MM.1S (cell line): ENCODE measurements around the gene NAT9.

Experiments
- DNase-seq: peaks from one replicate; pipeline ENCODE4 v3.0.0-alpha.2; 2015
- H2AFZ ChIP-seq: fragments of 300-600 bp; sonication (generic); 2 replicates; pipeline ENCODE4 v1.6.0; 2016; ENCODE audit warnings: antibody characterized with exemption, low read length
- H3F3A ChIP-seq: fragments of 300-600 bp; sonication (generic); 2 replicates; pipeline ENCODE4 v1.6.1; 2016; ENCODE audit warnings: mild to moderate bottlenecking, antibody characterized with exemption, low read length, moderate library complexity, mixed read lengths; ENCODE audit not compliant: insufficient read depth
- H3K27ac ChIP-seq: fragments of 300-600 bp; sonication (generic); 2 replicates; pipeline ENCODE4 v1.5.1; 2016; ENCODE audit warnings: mild to moderate bottlenecking, low read length
- H3K27me3 ChIP-seq: fragments of 300-600 bp; sonication (generic); replicated peaks from 2 replicates; pipeline ENCODE4 v1.6.0; 2016; ENCODE audit warnings: low read length; ENCODE audit not compliant: insufficient read depth
- H3K36me3 ChIP-seq: fragments of 300-600 bp; sonication (generic); replicated peaks from 2 replicates; pipeline ENCODE4 v1.6.1; 2016; ENCODE audit warnings: mild to moderate bottlenecking, low read length, mixed read lengths; ENCODE audit not compliant: insufficient read depth
- H3K4me1 ChIP-seq: fragments of 300-600 bp; sonication (generic); 2 replicates; pipeline ENCODE4 v1.6.1; 2016; ENCODE audit warnings: low read length, mixed read lengths
- H3K4me2 ChIP-seq: fragments of 300-600 bp; sonication (generic); 2 replicates; pipeline ENCODE4 v1.6.0; 2016; ENCODE audit warnings: low read depth, low read length
- H3K4me3 ChIP-seq: fragments of 300-600 bp; sonication (generic); 2 replicates; pipeline ENCODE4 v1.5.1; 2016; ENCODE audit warnings: low read length, mixed read lengths
- H3K79me2 ChIP-seq: fragments of 300-600 bp; sonication (generic); 2 replicates; pipeline ENCODE4 v1.6.1; 2016; ENCODE audit warnings: mixed run types, low read length, mixed read lengths
- H3K9ac ChIP-seq: fragments of 300-600 bp; sonication (generic); 2 replicates; pipeline ENCODE4 v1.6.1; 2016; ENCODE audit warnings: low read length, mixed read lengths
- H3K9me2 ChIP-seq: fragments of 300-600 bp; sonication (generic); replicated peaks from 2 replicates; pipeline ENCODE4 v1.6.1; 2016; ENCODE audit warnings: mild to moderate bottlenecking, low read length, mixed read lengths; ENCODE audit not compliant: insufficient read depth
- H3K9me3 ChIP-seq: fragments of 300-600 bp; sonication (generic); replicated peaks from 2 replicates; pipeline ENCODE4 v1.6.1; 2016; ENCODE audit warnings: mild to moderate bottlenecking, low read length, mixed read lengths; ENCODE audit not compliant: insufficient read depth
- H4K20me1 ChIP-seq: fragments of 300-600 bp; sonication (generic); 2 replicates; pipeline ENCODE4 v1.6.1; 2016; ENCODE audit warnings: mild to moderate bottlenecking, low read length, moderate library complexity, mixed read lengths; ENCODE audit not compliant: insufficient read depth
- EZH2 ChIP-seq: fragments of 300-600 bp; sonication (generic); optimal IDR thresholded peaks from 2 replicates; pipeline ENCODE3; 2017; ENCODE audit warnings: low read depth, mild to moderate bottlenecking, antibody characterized with exemption, low read length, mixed read lengths
- EZH2phosphoT487 ChIP-seq: fragments of 300-600 bp; sonication (generic); IDR thresholded peaks from 2 replicates; pipeline ENCODE4 v1.6.1; 2018; ENCODE audit warnings: antibody characterized with exemption, low read length
- TF ChIP-seq, protein P1 (sequence below): fragments of 300-600 bp; sonication (generic); IDR thresholded peaks from 2 replicates; pipeline ENCODE4 v1.5.1; 2016; ENCODE audit warnings: antibody characterized with exemption, low read length, mixed read lengths

NAT9 gene

DNA sequence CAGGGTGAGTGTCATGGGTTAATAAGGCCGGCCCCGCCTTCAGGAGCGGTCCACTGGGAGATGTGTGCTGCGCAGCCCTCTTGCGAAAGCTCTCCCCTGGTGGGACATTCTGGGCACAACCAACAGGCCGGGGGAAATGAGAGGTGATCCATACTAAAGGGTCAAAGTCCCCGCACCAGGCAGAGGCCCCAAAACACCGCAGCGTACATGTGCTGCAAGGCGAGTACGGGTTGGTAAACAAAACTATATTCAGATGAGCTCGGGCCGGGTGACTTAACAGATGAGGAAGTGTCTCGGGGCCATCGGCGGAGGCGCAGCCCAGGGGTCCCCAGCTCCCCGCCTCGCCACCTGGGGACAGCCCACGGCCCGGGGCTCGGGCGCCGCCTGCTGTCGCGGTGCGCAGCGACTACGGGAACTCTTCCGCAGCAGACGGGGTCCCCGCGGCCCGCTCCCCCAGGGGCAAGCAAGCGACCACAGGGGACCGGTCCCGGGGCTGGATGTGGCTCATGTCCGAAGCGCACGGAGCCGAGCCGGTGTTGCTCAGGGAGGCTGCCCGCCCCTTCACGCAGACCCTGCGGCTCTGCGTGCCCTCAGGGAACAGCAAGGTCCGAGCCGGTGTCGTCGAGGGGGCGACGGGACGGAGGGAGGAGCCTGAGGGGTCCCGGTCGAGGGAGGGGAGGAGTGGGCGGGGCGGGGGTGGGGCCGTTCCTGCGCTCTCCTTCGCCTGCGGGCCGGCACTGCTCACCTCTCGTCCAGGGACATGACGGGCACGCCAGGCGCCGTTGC, 39.4 kb downstream of the NAT9 start, which contains the start of gene RAB37:
Gene RAB37, plus strand, starts transcription at position 744 of the 786 bp plus-strand sequence. Its CDS starts 17 bp downstream, at position 761.
- DNase-seq = no peak
- Histone ChIP-seq H3K4me1 (peaks cover 34% of the 10 kb centered on the region), H3K4me3 (peak within 1 kb of the TSS; percentile 55), H3K9me3 (no peaks in the 10 kb centered on the region), H3K79me2 (peaks cover 6% of the 10 kb centered on the region; the same call in 1 of the 2 replicates), H3K4me2 (peak within 1 kb of the TSS; percentile 87), H3K27ac (peak within 1 kb of the TSS; percentile 40; the same call in 1 of the 2 replicates), H3K9ac (peak within 1 kb of the TSS; percentile 43), H2AFZ (peak within 1 kb of the TSS; percentile 79), H3K36me3 (no peaks in the 10 kb centered on the region), H3F3A (peaks cover 15% of the 10 kb centered on the region), H3K9me2 (no peaks in the 10 kb centered on the region), H3K27me3 (no peaks in the 10 kb centered on the region; the same call in 1 of the 2 replicates), H4K20me1 (no peaks in the 10 kb centered on the region)
- TF ChIP-seq EZH2 = no peak
- TF ChIP-seq, protein P1, sequence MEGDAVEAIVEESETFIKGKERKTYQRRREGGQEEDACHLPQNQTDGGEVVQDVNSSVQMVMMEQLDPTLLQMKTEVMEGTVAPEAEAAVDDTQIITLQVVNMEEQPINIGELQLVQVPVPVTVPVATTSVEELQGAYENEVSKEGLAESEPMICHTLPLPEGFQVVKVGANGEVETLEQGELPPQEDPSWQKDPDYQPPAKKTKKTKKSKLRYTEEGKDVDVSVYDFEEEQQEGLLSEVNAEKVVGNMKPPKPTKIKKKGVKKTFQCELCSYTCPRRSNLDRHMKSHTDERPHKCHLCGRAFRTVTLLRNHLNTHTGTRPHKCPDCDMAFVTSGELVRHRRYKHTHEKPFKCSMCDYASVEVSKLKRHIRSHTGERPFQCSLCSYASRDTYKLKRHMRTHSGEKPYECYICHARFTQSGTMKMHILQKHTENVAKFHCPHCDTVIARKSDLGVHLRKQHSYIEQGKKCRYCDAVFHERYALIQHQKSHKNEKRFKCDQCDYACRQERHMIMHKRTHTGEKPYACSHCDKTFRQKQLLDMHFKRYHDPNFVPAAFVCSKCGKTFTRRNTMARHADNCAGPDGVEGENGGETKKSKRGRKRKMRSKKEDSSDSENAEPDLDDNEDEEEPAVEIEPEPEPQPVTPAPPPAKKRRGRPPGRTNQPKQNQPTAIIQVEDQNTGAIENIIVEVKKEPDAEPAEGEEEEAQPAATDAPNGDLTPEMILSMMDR = peak; percentile 38

DNA sequence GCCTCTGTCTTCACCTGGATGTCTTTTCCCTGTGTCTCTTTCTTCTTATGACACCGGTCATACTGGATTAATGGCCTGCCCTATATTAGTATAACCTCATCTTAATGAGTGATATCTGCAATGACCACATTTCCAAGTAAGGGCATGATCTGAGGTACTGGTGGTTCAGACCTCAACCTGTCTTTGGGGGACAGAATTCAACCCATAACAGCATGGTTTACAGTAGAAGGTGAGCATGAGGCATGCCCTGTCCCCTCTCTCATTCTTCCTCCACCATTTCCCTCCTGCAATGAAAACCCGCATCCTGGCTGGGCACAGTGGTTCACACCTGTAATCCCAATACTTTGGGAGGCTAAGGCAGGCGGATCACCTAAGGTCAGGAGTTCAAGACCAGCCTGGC, 41.9 kb downstream of the NAT9 start:
- Histone ChIP-seq H3K27me3 (no peaks in the 10 kb centered on the region; the same call in 1 of the 2 replicates), H3K4me2 (no peak overlapping the region)

DNA sequence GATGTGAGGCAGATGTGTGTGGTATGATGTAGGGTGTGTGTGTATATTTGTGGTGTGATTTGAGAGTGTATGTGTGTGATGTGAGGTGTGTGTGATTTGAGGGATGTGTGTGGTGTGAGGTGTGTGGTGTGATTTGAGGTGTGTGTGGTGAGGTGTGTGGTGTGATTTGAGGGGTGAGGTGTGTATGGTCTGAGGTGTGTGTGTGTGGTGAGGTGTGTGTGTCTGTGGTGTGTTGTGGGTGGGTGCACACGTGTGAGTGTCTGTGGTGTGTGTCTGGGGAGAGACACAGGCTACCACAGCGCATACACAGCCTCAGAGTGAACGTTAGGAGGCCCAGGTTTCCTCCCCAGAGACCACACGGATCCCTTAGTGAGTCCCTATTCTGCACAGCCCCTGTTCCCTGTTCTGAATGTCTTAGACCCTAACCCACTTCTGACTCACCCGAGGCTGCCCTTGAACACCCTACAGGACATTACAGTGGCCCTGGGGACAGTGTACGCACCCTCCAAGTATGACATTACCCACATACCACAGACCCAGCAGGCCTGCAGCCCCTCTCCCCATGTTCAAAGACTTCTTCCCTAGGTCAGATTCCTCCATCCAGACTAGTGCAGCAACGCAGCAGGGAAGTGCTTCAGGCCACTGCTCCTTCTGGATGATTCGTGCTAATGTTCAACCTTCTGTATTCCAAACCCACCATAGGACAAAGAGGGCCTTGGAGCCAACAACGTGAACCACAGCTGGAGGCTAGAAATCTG, 42.6 kb downstream of the NAT9 start:
- Histone ChIP-seq H3K4me3 (no peak overlapping the region), H3K9me3 (no peaks in the 10 kb centered on the region), H3K36me3 (no peaks in the 10 kb centered on the region), H3K9me2 (no peaks in the 10 kb centered on the region), H3K9ac (no peak overlapping the region), H3F3A (peaks cover 1% of the 10 kb centered on the region; the same call in 1 of the 2 replicates), H3K4me1 (peaks cover 13% of the 10 kb centered on the region), H3K27ac (no peak overlapping the region), H2AFZ (no peak overlapping the region), H3K27me3 (no peaks in the 10 kb centered on the region; the same call in 1 of the 2 replicates), H3K79me2 (no peaks in the 10 kb centered on the region), H4K20me1 (no peaks in the 10 kb centered on the region), H3K4me2 (no peak overlapping the region)
- TF ChIP-seq, protein P1 = no peak
- TF ChIP-seq EZH2 (no peak), EZH2phosphoT487 (no peak)
- DNase-seq = no peak

More for the DNA sequence above, 41.9 kb downstream of the NAT9 start:
- Histone ChIP-seq H2AFZ (no peak overlapping the region), H3K9me3 (no peaks in the 10 kb centered on the region), H3K9me2 (no peaks in the 10 kb centered on the region), H3K27ac (no peak overlapping the region), H3F3A (peaks cover 6% of the 10 kb centered on the region), H3K79me2 (no peaks in the 10 kb centered on the region), H3K4me1 (peaks cover 20% of the 10 kb centered on the region), H3K4me3 (no peak overlapping the region), H3K9ac (no peak overlapping the region), H3K36me3 (no peaks in the 10 kb centered on the region), H4K20me1 (no peaks in the 10 kb centered on the region)
- TF ChIP-seq EZH2 = no peak
- TF ChIP-seq, protein P1 = no peak
- no peak for TF ChIP-seq EZH2phosphoT487
- DNase-seq = no peak
